PC-9 (cell line): ENCODE results near the gene GUCA2B.

Source experiments
- EZH2 ChIP-seq: fragments of 200-600 bp; sonication (generic); IDR thresholded peaks from 2 replicates; pipeline ENCODE4 v1.8.0; 2017; ENCODE audit warnings: antibody characterized with exemption, low read depth
- TF ChIP-seq, protein P1 (sequence below): fragments of 200-600 bp; sonication (generic); conservative IDR thresholded peaks from 2 replicates; pipeline ENCODE4 v1.6.1; 2017; ENCODE audit warnings: mixed run types, antibody characterized with exemption, mild to moderate bottlenecking, moderate library complexity

DNA sequence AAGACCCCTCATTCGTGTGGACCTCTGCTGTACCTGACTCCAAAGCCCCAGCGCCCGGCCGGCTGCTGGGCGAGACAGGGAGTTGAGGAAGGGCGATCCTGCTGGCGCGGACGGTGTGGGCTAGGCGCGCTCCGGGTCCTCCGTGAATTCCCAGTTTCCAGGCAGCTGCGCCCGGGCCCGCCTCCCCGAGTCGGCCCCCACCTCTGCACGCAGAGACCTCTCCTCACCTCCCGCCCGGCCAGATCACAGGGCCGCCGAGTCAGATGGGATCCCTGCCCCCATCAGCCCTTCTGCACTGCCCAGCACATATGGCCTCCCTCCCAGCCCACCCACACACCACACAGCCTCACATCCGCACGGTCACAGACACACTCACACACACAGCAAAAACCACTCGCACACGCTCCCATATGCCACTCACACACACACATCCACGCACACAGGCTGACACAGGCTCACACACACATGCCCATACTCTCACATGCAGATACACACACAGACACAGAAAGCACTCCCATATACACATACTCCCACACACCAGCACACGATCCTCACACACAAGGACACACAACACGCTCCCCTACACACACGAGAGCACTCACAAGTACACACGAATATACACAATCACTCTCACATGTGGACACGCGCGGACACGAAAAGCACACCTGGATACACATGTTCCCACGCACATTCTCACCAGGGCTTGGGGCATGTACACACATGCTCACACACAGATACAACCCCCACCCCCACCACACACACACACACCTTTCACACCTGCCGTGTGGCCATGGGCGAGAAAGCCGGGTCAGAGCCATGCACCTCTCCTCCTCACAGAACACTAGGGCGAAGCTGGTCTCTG is 7.2 kb upstream of the GUCA2B start:
- TF ChIP-seq, protein P1, sequence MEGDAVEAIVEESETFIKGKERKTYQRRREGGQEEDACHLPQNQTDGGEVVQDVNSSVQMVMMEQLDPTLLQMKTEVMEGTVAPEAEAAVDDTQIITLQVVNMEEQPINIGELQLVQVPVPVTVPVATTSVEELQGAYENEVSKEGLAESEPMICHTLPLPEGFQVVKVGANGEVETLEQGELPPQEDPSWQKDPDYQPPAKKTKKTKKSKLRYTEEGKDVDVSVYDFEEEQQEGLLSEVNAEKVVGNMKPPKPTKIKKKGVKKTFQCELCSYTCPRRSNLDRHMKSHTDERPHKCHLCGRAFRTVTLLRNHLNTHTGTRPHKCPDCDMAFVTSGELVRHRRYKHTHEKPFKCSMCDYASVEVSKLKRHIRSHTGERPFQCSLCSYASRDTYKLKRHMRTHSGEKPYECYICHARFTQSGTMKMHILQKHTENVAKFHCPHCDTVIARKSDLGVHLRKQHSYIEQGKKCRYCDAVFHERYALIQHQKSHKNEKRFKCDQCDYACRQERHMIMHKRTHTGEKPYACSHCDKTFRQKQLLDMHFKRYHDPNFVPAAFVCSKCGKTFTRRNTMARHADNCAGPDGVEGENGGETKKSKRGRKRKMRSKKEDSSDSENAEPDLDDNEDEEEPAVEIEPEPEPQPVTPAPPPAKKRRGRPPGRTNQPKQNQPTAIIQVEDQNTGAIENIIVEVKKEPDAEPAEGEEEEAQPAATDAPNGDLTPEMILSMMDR, result no peak
- TF ChIP-seq EZH2, result no peak
